ENCODE data around the gene KCTD2.
"Not testable (repeated sequence)": the region's sequence is repeated elsewhere in the genome, so short reads cannot be mapped to it uniquely, and the experiment has no call there.

GRCh38 chr17:75072909-75073308, 25.9 kb downstream of the KCTD2 start:
- not testable (repeated sequence) for TF ChIP-seq POLR2AphosphoS5 (IDR thresholded peaks at IDR 0.05; ENCODE audit: low read depth); SPI1 (IDR thresholded peaks at IDR 0.05; ENCODE audit: borderline replicate concordance, low read depth); GABPA (IDR thresholded peaks at IDR 0.05; ENCODE audit: low read depth)
- TF ChIP-seq, protein P1, sequence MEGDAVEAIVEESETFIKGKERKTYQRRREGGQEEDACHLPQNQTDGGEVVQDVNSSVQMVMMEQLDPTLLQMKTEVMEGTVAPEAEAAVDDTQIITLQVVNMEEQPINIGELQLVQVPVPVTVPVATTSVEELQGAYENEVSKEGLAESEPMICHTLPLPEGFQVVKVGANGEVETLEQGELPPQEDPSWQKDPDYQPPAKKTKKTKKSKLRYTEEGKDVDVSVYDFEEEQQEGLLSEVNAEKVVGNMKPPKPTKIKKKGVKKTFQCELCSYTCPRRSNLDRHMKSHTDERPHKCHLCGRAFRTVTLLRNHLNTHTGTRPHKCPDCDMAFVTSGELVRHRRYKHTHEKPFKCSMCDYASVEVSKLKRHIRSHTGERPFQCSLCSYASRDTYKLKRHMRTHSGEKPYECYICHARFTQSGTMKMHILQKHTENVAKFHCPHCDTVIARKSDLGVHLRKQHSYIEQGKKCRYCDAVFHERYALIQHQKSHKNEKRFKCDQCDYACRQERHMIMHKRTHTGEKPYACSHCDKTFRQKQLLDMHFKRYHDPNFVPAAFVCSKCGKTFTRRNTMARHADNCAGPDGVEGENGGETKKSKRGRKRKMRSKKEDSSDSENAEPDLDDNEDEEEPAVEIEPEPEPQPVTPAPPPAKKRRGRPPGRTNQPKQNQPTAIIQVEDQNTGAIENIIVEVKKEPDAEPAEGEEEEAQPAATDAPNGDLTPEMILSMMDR (IDR thresholded peaks at IDR 0.05; ENCODE audit: insufficient read depth, low read length): not testable (repeated sequence)
- TF ChIP-seq, protein P2, sequence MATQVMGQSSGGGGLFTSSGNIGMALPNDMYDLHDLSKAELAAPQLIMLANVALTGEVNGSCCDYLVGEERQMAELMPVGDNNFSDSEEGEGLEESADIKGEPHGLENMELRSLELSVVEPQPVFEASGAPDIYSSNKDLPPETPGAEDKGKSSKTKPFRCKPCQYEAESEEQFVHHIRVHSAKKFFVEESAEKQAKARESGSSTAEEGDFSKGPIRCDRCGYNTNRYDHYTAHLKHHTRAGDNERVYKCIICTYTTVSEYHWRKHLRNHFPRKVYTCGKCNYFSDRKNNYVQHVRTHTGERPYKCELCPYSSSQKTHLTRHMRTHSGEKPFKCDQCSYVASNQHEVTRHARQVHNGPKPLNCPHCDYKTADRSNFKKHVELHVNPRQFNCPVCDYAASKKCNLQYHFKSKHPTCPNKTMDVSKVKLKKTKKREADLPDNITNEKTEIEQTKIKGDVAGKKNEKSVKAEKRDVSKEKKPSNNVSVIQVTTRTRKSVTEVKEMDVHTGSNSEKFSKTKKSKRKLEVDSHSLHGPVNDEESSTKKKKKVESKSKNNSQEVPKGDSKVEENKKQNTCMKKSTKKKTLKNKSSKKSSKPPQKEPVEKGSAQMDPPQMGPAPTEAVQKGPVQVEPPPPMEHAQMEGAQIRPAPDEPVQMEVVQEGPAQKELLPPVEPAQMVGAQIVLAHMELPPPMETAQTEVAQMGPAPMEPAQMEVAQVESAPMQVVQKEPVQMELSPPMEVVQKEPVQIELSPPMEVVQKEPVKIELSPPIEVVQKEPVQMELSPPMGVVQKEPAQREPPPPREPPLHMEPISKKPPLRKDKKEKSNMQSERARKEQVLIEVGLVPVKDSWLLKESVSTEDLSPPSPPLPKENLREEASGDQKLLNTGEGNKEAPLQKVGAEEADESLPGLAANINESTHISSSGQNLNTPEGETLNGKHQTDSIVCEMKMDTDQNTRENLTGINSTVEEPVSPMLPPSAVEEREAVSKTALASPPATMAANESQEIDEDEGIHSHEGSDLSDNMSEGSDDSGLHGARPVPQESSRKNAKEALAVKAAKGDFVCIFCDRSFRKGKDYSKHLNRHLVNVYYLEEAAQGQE (IDR thresholded peaks at IDR 0.05; ENCODE audit: insufficient replicate concordance, low read depth): not testable (repeated sequence)
